Caco-2 (cell line): ENCODE results near the gene ATP6V1F. TPM values are rescaled to one million over a fixed set of nuclear protein-coding genes. Genes with fewer than 3 reads are reported as not detected.

Experiments used
- BruUV-seq: library from RNA; stranded (reverse); fragments of 400-500 nt; replicated peaks from 2 replicates; lab custom pipeline; 2021; lab: Mats Ljungman, UMichigan
- CTCF ChIA-PET: fragments of 300-600 bp; sonication (Branson Sonifier 250); formaldehyde crosslinking; loops from one replicate; lab custom pipeline; 2022; ENCODE audit warnings: antibody characterized with exemption; lab: Charles Lee
- POLR2A ChIA-PET: fragments of 300-600 bp; sonication (Branson Sonifier 250); formaldehyde crosslinking; loops from one replicate; lab custom pipeline; 2022; ENCODE audit warnings: antibody characterized with exemption; lab: Charles Lee
- DNase-seq, 2 experiments: peaks; one replicate each; pipeline versions ENCODE4 v3.0.0 to v3.0.0-alpha.2; 2020 to 2022
- H3K27me3 ChIP-seq: replicated peaks from 2 replicates; pipeline ENCODE4 v1.6.0; 2011; ENCODE audit warnings: low read length; ENCODE audit not compliant: control insufficient read depth, insufficient read depth
- H3K36me3 ChIP-seq: 2 replicates; pipeline ENCODE4 v1.5.1; 2011; ENCODE audit warnings: low read length; ENCODE audit not compliant: control insufficient read depth, insufficient read depth
- H3K4me1 ChIP-seq: fragments of 250-450 bp; sonication (Bioruptor Pico); 2 replicates; pipeline ENCODE4 v1.5.1; 2020; ENCODE audit warnings: mild to moderate bottlenecking
- H3K4me3 ChIP-seq: 2 replicates; pipeline ENCODE4 v1.5.1; 2011; ENCODE audit warnings: low read depth, mild to moderate bottlenecking, control low read depth, low read length
- H3K9me3 ChIP-seq: fragments of 250-450 bp; sonication (Bioruptor Pico); 2 replicates; pipeline ENCODE4 v1.5.1; 2020; ENCODE audit warnings: mild to moderate bottlenecking, moderate library complexity
- H3K27ac Mint-ChIP-seq: one replicate; pipeline ENCODE4 v1.8.0; 2022; ENCODE audit warnings: mixed read lengths; ENCODE audit not compliant: unreplicated experiment
- H3K27me3 Mint-ChIP-seq: one replicate; pipeline ENCODE4 v1.8.0; 2022; ENCODE audit warnings: mixed read lengths; ENCODE audit not compliant: insufficient read depth, unreplicated experiment
- H3K36me3 Mint-ChIP-seq: one replicate; pipeline ENCODE4 v1.8.0; 2022; ENCODE audit warnings: mild to moderate bottlenecking, mixed read lengths; ENCODE audit not compliant: insufficient read depth, unreplicated experiment
- H3K4me1 Mint-ChIP-seq: one replicate; pipeline ENCODE4 v1.8.0; 2022; ENCODE audit warnings: low read depth, mixed read lengths; ENCODE audit not compliant: unreplicated experiment
- H3K4me3 Mint-ChIP-seq: one replicate; pipeline ENCODE4 v1.8.0; 2022; ENCODE audit warnings: mild to moderate bottlenecking, moderate library complexity, mixed read lengths; ENCODE audit not compliant: unreplicated experiment
- H3K9me3 Mint-ChIP-seq: one replicate; pipeline ENCODE4 v1.8.0; 2022; ENCODE audit warnings: mixed read lengths; ENCODE audit not compliant: unreplicated experiment
- intact Hi-C: fragments of 100-400 bp; cut with micrococcal nuclease; formaldehyde crosslinking; loops from one replicate; pipeline ENCODE4 v1.10.0; 2022; ENCODE audit not compliant: unreplicated experiment
- total RNA-seq: library from RNA; stranded (reverse); gene quantifications from 2 replicates; pipeline ENCODE4 v1.2.3, GENCODE V29; 2022
- TF ChIP-seq, protein P1 (sequence below), 2 experiments: fragments of 200-600 bp in 1 of 2; IDR thresholded peaks; 1 replicate in 1 of 2; 2 replicates in 1 of 2; pipeline versions ENCODE4 v1.5.1 to v1.8.0; 2011 to 2022; ENCODE audit warnings: antibody characterized with exemption in 1 of 2, control low read depth in 1 of 2, inconsistent platforms in 1 of 2, low read depth in 1 of 2, low read length in 1 of 2, mild to moderate bottlenecking in 1 of 2, moderate library complexity in 1 of 2; ENCODE audit not compliant: insufficient read depth in 1 of 2, severe bottlenecking in 1 of 2, unreplicated experiment in 1 of 2

Gene ATP6V1F
- total RNA-seq, 1 experiment from 2014 or later: 162 TPM

DNA sequence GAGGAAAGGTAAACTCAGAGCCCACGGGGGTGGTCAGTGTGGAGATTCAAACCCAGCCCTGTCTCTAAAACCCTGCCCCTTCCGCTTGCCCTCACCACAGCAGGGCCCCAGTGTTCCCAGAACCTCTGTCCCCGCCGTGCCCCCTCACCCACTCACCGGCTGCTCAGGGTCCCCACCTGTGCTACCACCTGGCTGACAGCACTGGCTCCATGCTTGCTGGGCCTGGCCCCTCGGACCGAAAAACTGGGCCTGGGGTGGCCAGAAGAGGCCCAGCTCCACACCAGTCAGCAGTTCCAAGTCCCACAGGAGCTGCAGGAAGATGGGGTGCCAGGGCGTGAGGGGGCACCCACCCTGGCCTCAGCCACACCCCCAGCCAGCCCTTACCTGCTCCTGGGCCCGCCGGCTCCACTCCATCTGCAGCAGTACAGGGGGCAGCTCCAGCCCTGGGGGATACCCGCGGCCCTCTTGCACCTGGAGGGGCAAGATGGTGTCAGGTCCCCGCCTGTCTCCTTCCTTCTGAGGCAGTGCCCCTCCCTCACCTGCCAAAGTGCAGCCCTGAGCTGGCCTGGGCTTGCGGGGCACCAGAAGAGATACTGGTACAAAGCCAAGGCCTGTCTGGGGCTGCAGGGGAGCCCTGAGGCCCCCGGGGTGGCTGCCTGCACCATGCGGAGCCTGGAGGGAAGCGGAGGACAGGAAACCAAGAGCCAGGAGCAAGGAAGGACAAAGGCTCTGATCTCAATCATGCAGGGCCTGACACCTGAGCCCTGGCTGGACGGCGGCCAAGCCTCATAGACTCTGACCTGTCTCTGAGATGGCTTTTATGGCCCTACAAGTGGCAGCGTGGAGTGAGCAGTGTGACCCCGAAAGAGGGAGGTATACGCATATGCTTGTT lies 11.7 kb downstream of the ATP6V1F start:
- Mint-ChIP-seq H3K27me3 (peaks cover 3% of the 10 kb centered on the region), H3K9me3 (no peaks in the 10 kb centered on the region), H3K4me3 (no peak overlapping the region), H3K27ac (no peak overlapping the region), H3K4me1 (no peaks in the 10 kb centered on the region), H3K36me3 (no peaks in the 10 kb centered on the region)
- ChIA-PET POLR2A (no interaction called here), CTCF (interaction anchor here (0.6 to 3.1 kb wide), 3 partner anchors 10 to 194 kb away, joined by 4 to 10 read pairs (median 7); partner anchors contain the start of gene ATP6V1F)
- intact Hi-C loops: no loop called here
- TF ChIP-seq, protein P1, sequence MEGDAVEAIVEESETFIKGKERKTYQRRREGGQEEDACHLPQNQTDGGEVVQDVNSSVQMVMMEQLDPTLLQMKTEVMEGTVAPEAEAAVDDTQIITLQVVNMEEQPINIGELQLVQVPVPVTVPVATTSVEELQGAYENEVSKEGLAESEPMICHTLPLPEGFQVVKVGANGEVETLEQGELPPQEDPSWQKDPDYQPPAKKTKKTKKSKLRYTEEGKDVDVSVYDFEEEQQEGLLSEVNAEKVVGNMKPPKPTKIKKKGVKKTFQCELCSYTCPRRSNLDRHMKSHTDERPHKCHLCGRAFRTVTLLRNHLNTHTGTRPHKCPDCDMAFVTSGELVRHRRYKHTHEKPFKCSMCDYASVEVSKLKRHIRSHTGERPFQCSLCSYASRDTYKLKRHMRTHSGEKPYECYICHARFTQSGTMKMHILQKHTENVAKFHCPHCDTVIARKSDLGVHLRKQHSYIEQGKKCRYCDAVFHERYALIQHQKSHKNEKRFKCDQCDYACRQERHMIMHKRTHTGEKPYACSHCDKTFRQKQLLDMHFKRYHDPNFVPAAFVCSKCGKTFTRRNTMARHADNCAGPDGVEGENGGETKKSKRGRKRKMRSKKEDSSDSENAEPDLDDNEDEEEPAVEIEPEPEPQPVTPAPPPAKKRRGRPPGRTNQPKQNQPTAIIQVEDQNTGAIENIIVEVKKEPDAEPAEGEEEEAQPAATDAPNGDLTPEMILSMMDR (IDR thresholded peaks at IDR 0.05; ENCODE audit: insufficient read depth in 1 of 2, low read depth in 1 of 2, low read length in 1 of 2, severe bottlenecking in 1 of 2, unreplicated experiment in 1 of 2): no peak
- no TSS peak for BruUV-seq
- Histone ChIP-seq H3K9me3 (no peaks in the 10 kb centered on the region), H3K4me3 (no peak overlapping the region), H3K27me3 (no peaks in the 10 kb centered on the region), H3K36me3 (no peaks in the 10 kb centered on the region), H3K4me1 (0 out of 2 replicates have a peak, but pooled peaks cover 3% of the 10 kb centered on the region)
- DNase-seq: no peak

DNA sequence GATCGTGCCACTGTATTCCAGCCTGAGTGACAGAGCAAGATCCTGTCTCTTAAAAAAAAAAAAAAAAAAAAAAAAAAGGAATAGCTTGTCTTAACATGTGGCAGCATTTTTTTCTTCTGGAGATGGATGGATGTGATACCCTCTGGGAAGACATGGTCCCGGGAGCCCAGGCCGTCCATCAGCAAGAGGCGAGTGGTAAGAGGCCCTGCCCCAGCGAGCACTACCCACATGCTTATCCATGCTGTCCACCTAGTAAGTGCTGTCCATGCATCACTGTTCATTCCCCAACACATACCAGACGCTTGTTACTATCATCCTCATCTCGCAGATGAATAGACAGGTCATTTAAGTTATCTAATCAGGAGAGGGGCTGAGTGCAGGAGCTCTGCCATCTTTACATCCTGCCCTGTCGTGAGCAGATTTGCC lies 12.9 kb downstream of the ATP6V1F start:
- no TSS peak for BruUV-seq
- Mint-ChIP-seq H3K27me3 (no peaks in the 10 kb centered on the region), H3K27ac (no peak overlapping the region), H3K4me1 (no peaks in the 10 kb centered on the region), H3K9me3 (no peaks in the 10 kb centered on the region), H3K4me3 (no peak overlapping the region), H3K36me3 (no peaks in the 10 kb centered on the region)
- H3K36me3 ChIP-seq: no peaks in the 10 kb centered on the region
- H3K4me3 ChIP-seq: no peak overlapping the region
- CTCF ChIA-PET: interaction anchor here (0.6 to 3.1 kb wide), 3 partner anchors 9 to 193 kb away, joined by 4 to 10 read pairs (median 7); partner anchors contain the start of gene ATP6V1F
- H3K4me1 ChIP-seq: 0 out of 2 replicates have a peak, but pooled peaks cover 4% of the 10 kb centered on the region
- no peaks in the 10 kb centered on the region for H3K27me3 ChIP-seq
- POLR2A ChIA-PET: interaction anchor here (0.6 kb wide), 1 partner anchor 9 kb away, joined by 3 read pairs; no protein-coding TSS in a partner anchor
- TF ChIP-seq, protein P1 (IDR thresholded peaks at IDR 0.05; ENCODE audit: insufficient read depth in 1 of 2, low read depth in 1 of 2, low read length in 1 of 2, severe bottlenecking in 1 of 2, unreplicated experiment in 1 of 2): no peak
- H3K9me3 ChIP-seq: no peaks in the 10 kb centered on the region
- intact Hi-C loops: no loop called here
- no peak for DNase-seq

DNA sequence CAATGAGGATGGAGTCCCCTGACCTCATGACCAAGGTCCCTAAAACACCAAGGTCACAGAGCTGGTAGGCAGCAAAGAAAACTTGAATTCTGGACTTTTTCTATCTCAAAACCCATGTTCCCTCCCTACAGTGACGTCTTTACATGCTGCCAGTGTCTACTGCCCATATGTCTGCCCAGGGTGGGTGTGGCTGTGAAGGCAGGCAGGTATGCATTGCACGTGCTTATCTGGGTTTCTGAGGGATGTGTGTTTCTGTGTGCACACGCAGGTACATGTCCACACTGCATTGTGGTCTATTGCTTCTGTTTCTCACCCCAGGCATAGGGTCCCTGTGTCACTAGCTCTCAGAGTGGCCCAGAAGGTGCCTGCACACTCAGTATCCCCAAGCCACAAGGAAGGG lies 13.5 kb downstream of the ATP6V1F start:
- Histone ChIP-seq H3K27me3 (no peaks in the 10 kb centered on the region), H3K36me3 (no peaks in the 10 kb centered on the region), H3K4me3 (no peak overlapping the region), H3K4me1 (0 out of 2 replicates have a peak, but pooled peaks cover 4% of the 10 kb centered on the region), H3K9me3 (no peaks in the 10 kb centered on the region)
- TF ChIP-seq, protein P1 (IDR thresholded peaks at IDR 0.05; ENCODE audit: insufficient read depth in 1 of 2, low read depth in 1 of 2, low read length in 1 of 2, severe bottlenecking in 1 of 2, unreplicated experiment in 1 of 2): no peak
- no peak overlapping the region for H3K27ac Mint-ChIP-seq
- no peaks in the 10 kb centered on the region for H3K36me3 Mint-ChIP-seq
- intact Hi-C loops: no loop called here
- DNase-seq: no peak
- POLR2A ChIA-PET: no interaction called here
- CTCF ChIA-PET: no interaction called here
- no peak overlapping the region for H3K4me3 Mint-ChIP-seq
- BruUV-seq: no TSS peak
- H3K9me3 Mint-ChIP-seq: no peaks in the 10 kb centered on the region
- no peaks in the 10 kb centered on the region for H3K4me1 Mint-ChIP-seq
- H3K27me3 Mint-ChIP-seq: no peaks in the 10 kb centered on the region
